Calu3 (cell line): ENCODE data around the gene CLDN7. TPM values are rescaled to one million over a fixed set of nuclear protein-coding genes. Genes with fewer than 3 reads are reported as not detected.

Source experiments
- BruUV-seq: library from RNA; stranded (reverse); fragments of 400-500 nt; replicated peaks from 2 replicates; lab custom pipeline; 2021; lab: Mats Ljungman, UMichigan
- CTCF ChIA-PET: fragments of 300-600 bp; sonication (Branson Sonifier 250); formaldehyde crosslinking; loops from one replicate; lab custom pipeline; 2022; ENCODE audit warnings: antibody characterized with exemption; lab: Charles Lee
- DNase-seq: peaks from one replicate; pipeline ENCODE4 v3.0.0; 2022
- H3K27ac Mint-ChIP-seq: one replicate; pipeline ENCODE4 v1.8.0; 2022; ENCODE audit warnings: mixed read lengths; ENCODE audit not compliant: unreplicated experiment
- H3K27me3 Mint-ChIP-seq: one replicate; pipeline ENCODE4 v1.8.0; 2022; ENCODE audit warnings: mixed read lengths; ENCODE audit not compliant: unreplicated experiment
- H3K36me3 Mint-ChIP-seq: one replicate; pipeline ENCODE4 v1.8.0; 2022; ENCODE audit warnings: mild to moderate bottlenecking, moderate library complexity, mixed read lengths; ENCODE audit not compliant: insufficient read depth, unreplicated experiment
- H3K4me1 Mint-ChIP-seq: one replicate; pipeline ENCODE4 v1.8.0; 2022; ENCODE audit warnings: mild to moderate bottlenecking, low read depth, mixed read lengths; ENCODE audit not compliant: unreplicated experiment
- H3K4me3 Mint-ChIP-seq: one replicate; pipeline ENCODE4 v1.8.0; 2022; ENCODE audit warnings: mild to moderate bottlenecking, low read depth, moderate library complexity, mixed read lengths; ENCODE audit not compliant: unreplicated experiment
- H3K9me3 Mint-ChIP-seq: one replicate; pipeline ENCODE4 v1.8.0; 2022; ENCODE audit warnings: low read depth, mixed read lengths; ENCODE audit not compliant: unreplicated experiment
- CTCF ChIP-seq: fragments of 200-600 bp; IDR thresholded peaks from one replicate; pipeline ENCODE4 v1.8.0; 2022; ENCODE audit warnings: antibody characterized with exemption; ENCODE audit not compliant: unreplicated experiment
- intact Hi-C: fragments of 100-400 bp; cut with micrococcal nuclease; formaldehyde crosslinking; loops from one replicate; pipeline ENCODE4 v1.10.0; 2022; ENCODE audit not compliant: unreplicated experiment
- total RNA-seq: library from RNA; stranded (reverse); gene quantifications from 2 replicates; pipeline ENCODE4 v1.2.3, GENCODE V29; 2022

CLDN7 gene
- total RNA-seq, 1 experiment from 2014 or later: 266 TPM

- H3K4me1 Mint-ChIP-seq: peaks cover 4% of the 10 kb centered on the region
- H3K9me3 Mint-ChIP-seq: no peaks in the 10 kb centered on the region
- no peak for DNase-seq
- no peak overlapping the region for H3K4me3 Mint-ChIP-seq
- BruUV-seq: no TSS peak
- no peaks in the 10 kb centered on the region for H3K27me3 Mint-ChIP-seq
- peaks cover 56% of the 10 kb centered on the region for H3K36me3 Mint-ChIP-seq
- no peak for TF ChIP-seq CTCF
- H3K27ac Mint-ChIP-seq: no peak overlapping the region
- intact Hi-C loops: no loop called here
- CTCF ChIA-PET: no interaction called here
Measured at GRCh38 chr17:7225711-7226331, 36.5 kb downstream of the CLDN7 start.

GRCh38 chr17:7224661-7225111 is 37.6 kb downstream of the CLDN7 start:
- Mint-ChIP-seq H3K27ac (no peak overlapping the region), H3K27me3 (no peaks in the 10 kb centered on the region), H3K4me1 (no peaks in the 10 kb centered on the region), H3K36me3 (peaks cover 67% of the 10 kb centered on the region), H3K9me3 (no peaks in the 10 kb centered on the region), H3K4me3 (no peak overlapping the region)
- intact Hi-C loops: no loop called here
- no peak for TF ChIP-seq CTCF
- no TSS peak for BruUV-seq
- CTCF ChIA-PET: no interaction called here
- DNase-seq: no peak

- intact Hi-C loops: no loop called here
Measured at GRCh38 chr17:7224110-7224509, 38.2 kb downstream of the CLDN7 start.

GRCh38 chr17:7223375-7223774 is 38.9 kb downstream of the CLDN7 start:
- no peak for TF ChIP-seq CTCF
- no peak for DNase-seq
- H3K27ac Mint-ChIP-seq: no peak overlapping the region
- peaks cover 71% of the 10 kb centered on the region for H3K36me3 Mint-ChIP-seq
- H3K4me1 Mint-ChIP-seq: no peaks in the 10 kb centered on the region
- BruUV-seq: no TSS peak
- H3K9me3 Mint-ChIP-seq: no peaks in the 10 kb centered on the region
- no peak overlapping the region for H3K4me3 Mint-ChIP-seq
- CTCF ChIA-PET: no interaction called here
- no peaks in the 10 kb centered on the region for H3K27me3 Mint-ChIP-seq
- intact Hi-C loops: no loop called here

More at GRCh38 chr17:7224110-7224509, 38.2 kb downstream of the CLDN7 start:
- BruUV-seq: no TSS peak
- no peak for TF ChIP-seq CTCF
- no peaks in the 10 kb centered on the region for H3K4me1 Mint-ChIP-seq
- peaks cover 71% of the 10 kb centered on the region for H3K36me3 Mint-ChIP-seq
- CTCF ChIA-PET: no interaction called here
- H3K9me3 Mint-ChIP-seq: no peaks in the 10 kb centered on the region
- H3K27me3 Mint-ChIP-seq: no peaks in the 10 kb centered on the region
- no peak overlapping the region for H3K4me3 Mint-ChIP-seq
- no peak overlapping the region for H3K27ac Mint-ChIP-seq
- DNase-seq: no peak
